Fibroblast of the aortic adventitia (primary cell): ENCODE results near the gene PCBP3. TPM values are rescaled to one million over a fixed set of nuclear protein-coding genes. Genes with fewer than 3 reads are reported as not detected.

Experiments
- DNase-seq: peaks from one replicate; pipeline ENCODE4 v3.0.0-alpha.2; 2010; ENCODE audit warnings: low read depth
- H3K4me3 ChIP-seq: 2 replicates; pipeline ENCODE4 v1.5.1; 2011; ENCODE audit warnings: low read depth, mild to moderate bottlenecking, control low read depth, low read length, moderate library complexity
- CTCF ChIP-seq: IDR thresholded peaks from 2 replicates; pipeline ENCODE4 v1.5.1; 2011; ENCODE audit warnings: mild to moderate bottlenecking, low read length, control low read depth, inconsistent platforms; ENCODE audit not compliant: insufficient read depth
- total RNA-seq: library from RNA; depleted of rRNA; stranded (reverse); fragments of >200 nt; gene quantifications from 2 replicates; pipeline ENCODE4 v1.2.3, GENCODE V29; 2012; ENCODE audit warnings: low replicate concordance

The PCBP3 gene
- total RNA-seq, 1 donor = 1.2 TPM

GRCh38 chr21:45857761-45858160 lies 214.2 kb downstream of the PCBP3 start:
- no peak for DNase-seq
- TF ChIP-seq CTCF = no peak

GRCh38 chr21:45858180-45858579 lies 214.7 kb downstream of the PCBP3 start:
- no peak overlapping the region for H3K4me3 ChIP-seq
- no peak for DNase-seq
- no peak for TF ChIP-seq CTCF

More at GRCh38 chr21:45857761-45858160, 214.2 kb downstream of the PCBP3 start:
- H3K4me3 ChIP-seq = no peak overlapping the region

- no peak for TF ChIP-seq CTCF
- no peak for DNase-seq
- no peak overlapping the region for H3K4me3 ChIP-seq
Measured at GRCh38 chr21:45859041-45859761, 215.7 kb downstream of the PCBP3 start.

GRCh38 chr21:45859762-45860357 lies 216.3 kb downstream of the PCBP3 start:
- DNase-seq = no peak
- no peak overlapping the region for H3K4me3 ChIP-seq
- no peak for TF ChIP-seq CTCF

GRCh38 chr21:45860493-45861155 lies 217.1 kb downstream of the PCBP3 start:
- H3K4me3 ChIP-seq = no peak overlapping the region
- no peak for DNase-seq
- no peak for TF ChIP-seq CTCF

GRCh38 chr21:45861156-45861870 lies 217.8 kb downstream of the PCBP3 start:
- no peak overlapping the region for H3K4me3 ChIP-seq
- no peak for TF ChIP-seq CTCF
- no peak for DNase-seq
